Heart right ventricle (tissue), 16 donors: ENCODE measurements around the gene ROPN1L. TPM values are rescaled to one million over a fixed set of nuclear protein-coding genes. Genes with fewer than 3 reads are reported as not detected.

ENCODE experiments used
- ATAC-seq, 8 donors: fragments of 200-7000 bp; cut with Tn5 transposase; one replicate each; pipeline ENCODE4 v1.9.1; 2020; ENCODE audit warnings: mild to moderate bottlenecking in 8 of 8, moderate library complexity in 8 of 8, moderate number of reproducible peaks in 1 of 8
- DNase-seq, 2 donors: peaks; one replicate each; pipeline ENCODE4 v3.0.0-alpha.2; 2020
- H3K27ac ChIP-seq, 10 donors: fragments of 200-600 bp; sonication (generic) in 2 of 10; one replicate each; pipeline versions ENCODE4 v1.5.0 to v1.8.0; 2020 to 2022; ENCODE audit warnings: mild to moderate bottlenecking in 3 of 10
- H3K27me3 ChIP-seq, 7 donors: fragments of 200-600 bp; one replicate each; pipeline ENCODE4 v1.8.0; 2021 to 2022; ENCODE audit warnings: mild to moderate bottlenecking in 2 of 7
- H3K36me3 ChIP-seq, 9 donors: fragments of 200-600 bp; sonication (generic) in 1 of 9; one replicate each; pipeline versions ENCODE4 v1.5.0 to v1.8.0; 2020 to 2022; ENCODE audit warnings: mild to moderate bottlenecking in 2 of 9
- H3K4me1 ChIP-seq, 9 donors: fragments of 200-600 bp; sonication (generic) in 1 of 9; one replicate each; pipeline versions ENCODE4 v1.5.0 to v1.8.0; 2020 to 2022; ENCODE audit warnings: mild to moderate bottlenecking in 4 of 9
- H3K4me3 ChIP-seq, 10 donors: fragments of 200-600 bp; sonication (generic) in 2 of 10; one replicate each; pipeline versions ENCODE4 v1.5.0 to v1.8.0; 2020 to 2022; ENCODE audit warnings: mild to moderate bottlenecking in 7 of 10, moderate library complexity in 2 of 10
- H3K9me3 ChIP-seq, 11 donors: fragments of 200-600 bp in 10 of 11; sonication (generic) in 2 of 11; one replicate each; pipeline versions ENCODE4 v1.5.0 to v1.8.0; 2013 to 2022; ENCODE audit warnings: mild to moderate bottlenecking in 2 of 11, control low read depth in 1 of 11, moderate library complexity in 1 of 11
- CTCF ChIP-seq, 9 donors: fragments of 200-600 bp; sonication (generic) in 2 of 9; IDR thresholded peaks; one replicate each; pipeline versions ENCODE4 v1.5.0 to v1.8.0; 2021 to 2022; ENCODE audit warnings: antibody characterized with exemption in 9 of 9, mild to moderate bottlenecking in 5 of 9, moderate library complexity in 1 of 9
- WGBS, 2 donors: extraction: QIAGEN DNeasy Blood & Tissue Kit; methylation state at CpG; one replicate each; pipeline ENCODE4 v1.1.7; 2013; ENCODE audit warnings: inconsistent platforms in 1 of 2; 5-methylcytosine and 5-hydroxymethylcytosine counted together
- intact Hi-C, 10 donors: fragments of 100-400 bp; cut with DNase I; formaldehyde crosslinking; loops; one replicate each; pipeline versions ENCODE4 v1.11.1 to v1.14.2; 2022
- polyA plus RNA-seq, 2 donors: library from polyadenylated mRNA; stranded (reverse); fragments of 200-250 nt; gene quantifications; one replicate each; pipeline ENCODE4 v1.2.3, GENCODE V29; 2013
- total RNA-seq, 10 donors: library from RNA; stranded (reverse); fragmentation: NEBNext Ultra II Directional in 3 of 10; extraction: Animal tissue kit (Norgen Biotek cat#: 25700) in 3 of 10; gene quantifications; one replicate each; pipeline versions ENCODE4 v1.2.1 to v1.2.4, GENCODE V29; 2021 to 2023
- donor health status: Arrhythmogenic right ventricular cardiomyopathy.
- donor health status: ischemic (EF 13 %, LVEDD 7.1; RV severe dilation, severe dysfunction).
- donor health status: healthy with polysubstance abuse.
- donor health status: DM: no; HTN: yes; CAD: no.
- donor health status: DM: no; HTN: no; CAD: no.
- donor health status: ischemic (EF 25% LVEDD 6.9; RV normal size, moderate dysfunction).
- donor health status: ischemic (EF 25% LVEDD 5.7; RV mildly dilated, moderate dysfunction).
- donor health status: healthy.
- donor health status: DM: yes; HTN: yes; CAD: no.
- donor health status: Ischemic cardiomyopathy.
- donor health status: ischemic (EF 35%, LVEDD 5.7; RV mildly dilated, moderate dysfunction).
- donor health status: nonischemic (EF 11% LVEDD 7.7; RV severe dilation, severe dysfunction).
- donor health status: DM: yes; HTN: yes; CAD: no.
- donor health status: PGD.
- donor health status: ischemic (EF 29% LVEDD 5.4; RV normal size, mild dysfunction).
- donor health status: nonischemic (EF 23%, LVEDD 6.1; RV moderate dilation, normal function).

ROPN1L gene
- total and polyA plus RNA-seq, 12 donors: 0.17 to 0.83 (median 0.31) TPM; not detected in 2

DNA sequence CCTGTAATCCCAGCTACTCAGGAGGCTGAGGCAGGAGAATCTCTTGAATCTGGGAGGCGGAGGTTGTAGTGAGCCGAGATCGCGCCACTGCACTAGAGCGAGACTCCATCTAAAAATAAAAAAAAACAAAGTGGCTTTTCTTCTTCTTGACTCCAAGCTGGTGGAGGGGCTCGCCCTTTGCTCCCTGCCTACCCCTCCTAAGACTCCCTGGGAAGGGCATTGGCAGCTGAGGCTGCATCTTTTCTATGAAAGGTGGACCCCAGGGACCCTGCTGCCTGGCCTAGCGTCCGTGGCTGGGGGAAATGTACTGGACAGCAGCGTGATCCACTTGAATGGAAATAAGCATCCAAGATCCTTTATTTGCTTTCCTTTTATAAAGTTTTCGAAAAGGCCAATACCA lies 24.0 kb downstream of the ROPN1L start:
- intact Hi-C loops: no loop called here
- ATAC-seq (no peak), DNase-seq (no peak)
- H3K27ac ChIP-seq: no peak overlapping the region
- H3K27me3 ChIP-seq: no peaks in the 10 kb centered on the region
- no peaks in the 10 kb centered on the region for H3K36me3 ChIP-seq
- no peak overlapping the region for H3K4me3 ChIP-seq
- 93 to 99% methylated on average over 10 of the region's 10 CpGs for WGBS, 2 donors
- H3K4me1 ChIP-seq: peaks cover 0 to 21% (median 6%) of the 10 kb centered on the region in 9 donors
- TF ChIP-seq CTCF (IDR thresholded peaks at IDR 0.05): no peak
- H3K9me3 ChIP-seq: no peaks in the 10 kb centered on the region

DNA sequence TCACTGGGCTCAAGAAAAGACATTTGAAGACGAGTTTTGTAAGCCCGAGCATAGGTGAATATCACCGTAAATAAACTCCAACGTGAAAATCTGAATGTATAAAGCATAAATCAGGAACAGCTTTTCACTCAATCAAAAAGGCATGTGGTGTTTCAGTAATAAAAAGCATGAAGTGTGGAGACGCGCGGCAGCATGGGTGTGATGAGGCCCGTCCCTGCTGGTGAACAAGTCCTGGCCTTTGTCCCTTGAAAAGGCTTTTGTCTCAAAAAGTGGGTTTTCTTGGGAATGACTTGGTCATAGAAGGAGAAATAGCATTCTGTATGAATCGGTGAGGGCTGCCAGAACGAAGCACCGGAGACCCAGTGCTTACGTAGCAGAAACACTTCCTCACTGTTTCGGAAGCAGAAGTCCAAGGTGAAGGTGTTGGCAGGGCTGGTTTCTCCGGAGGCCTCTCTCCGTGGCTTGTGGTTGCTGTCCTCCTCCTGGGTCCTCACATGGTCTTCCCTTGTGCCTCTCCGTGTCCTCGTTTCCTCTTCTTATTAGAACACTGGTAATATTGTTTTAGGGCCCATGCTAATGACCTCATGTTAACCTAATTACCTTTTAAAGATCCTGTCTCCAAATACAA lies 24.9 kb downstream of the ROPN1L start:
- no peaks in the 10 kb centered on the region for H3K27me3 ChIP-seq
- TF ChIP-seq CTCF (IDR thresholded peaks at IDR 0.05): no peak
- 94% methylated on average over 17 of the region's 17 CpGs for WGBS, 2 donors
- no peaks in the 10 kb centered on the region for H3K9me3 ChIP-seq
- DNase-seq (no peak), ATAC-seq (no peak)
- H3K4me3 ChIP-seq: no peak overlapping the region
- intact Hi-C loops: no loop called here
- H3K4me1 ChIP-seq: peaks cover 0 to 21% (median 6%) of the 10 kb centered on the region in 9 donors
- H3K36me3 ChIP-seq: no peaks in the 10 kb centered on the region
- H3K27ac ChIP-seq: no peak overlapping the region

- Histone ChIP-seq H3K4me1 (peaks cover 0 to 21% (median 6%) of the 10 kb centered on the region in 9 donors), H3K4me3 (no peak overlapping the region), H3K36me3 (no peaks in the 10 kb centered on the region), H3K27me3 (no peaks in the 10 kb centered on the region), H3K27ac (no peak overlapping the region), H3K9me3 (no peaks in the 10 kb centered on the region)
- DNase-seq: no peak
- peak in 3 of 8 donors; percentile 45 to 67 (median 62) for ATAC-seq
- intact Hi-C loops: no loop called here
- TF ChIP-seq CTCF (IDR thresholded peaks at IDR 0.05): no peak
- WGBS, 2 donors: 61 to 69% methylated on average over 21 of the region's 21 CpGs
Observed at GRCh38 chr5:10467281-10468198, 25.9 kb downstream of the ROPN1L start.

GRCh38 chr5:10468256-10468655 lies 26.6 kb downstream of the ROPN1L start:
- no peak for DNase-seq
- H3K27ac ChIP-seq: no peak overlapping the region
- intact Hi-C loops: no loop called here
- no peak for TF ChIP-seq CTCF (IDR thresholded peaks at IDR 0.05)
- H3K4me1 ChIP-seq: peaks cover 0 to 21% (median 6%) of the 10 kb centered on the region in 9 donors
- no peak for ATAC-seq
- H3K9me3 ChIP-seq: no peaks in the 10 kb centered on the region
- H3K4me3 ChIP-seq: no peak overlapping the region
- no peaks in the 10 kb centered on the region for H3K36me3 ChIP-seq
- H3K27me3 ChIP-seq: no peaks in the 10 kb centered on the region
- WGBS, 2 donors: 89% methylated on average over 2 of the region's 2 CpGs
